ENCODE measurements around the gene ATP2B2. TPM values are rescaled to one million over a fixed set of nuclear protein-coding genes. Genes with fewer than 3 reads are reported as not detected.

Gene ATP2B2
- total RNA-seq, 4 donors from 2014 or later = 0.11 to 0.42 (median 0.15) TPM; not detected in 1

- Histone ChIP-seq H3K9me3 (no peaks in the 10 kb centered on the region), H3K36me3 (no peaks in the 10 kb centered on the region), H3K27ac (no peak overlapping the region), H3K27me3 (no peaks in the 10 kb centered on the region), H3K4me1 (no peaks in the 10 kb centered on the region), H3K4me3 (replicated peaks in 1 of 3) (no peak overlapping the region)
- WGBS, 2 donors = 77 to 78% methylated on average over 7 of the region's 7 CpGs
- no peak for TF ChIP-seq POLR2A (IDR thresholded peaks at IDR 0.05)
- no peak for TF ChIP-seq CTCF (IDR thresholded peaks at IDR 0.05)
- intact Hi-C loops (cut with DNase I) = no loop called here
- DNase-seq = no peak
Measured at GRCh38 chr3:10524270-10524669, 18.9 kb upstream of the ATP2B2 start.

- H3K27me3 ChIP-seq = no peaks in the 10 kb centered on the region
- intact Hi-C loops (cut with DNase I) = no loop called here
- 47 to 70% methylated on average over 5 of the region's 5 CpGs for WGBS, 2 donors
Measured at GRCh38 chr3:10523561-10523960, 18.2 kb upstream of the ATP2B2 start.

GRCh38 chr3:10522646-10523303 is 17.4 kb upstream of the ATP2B2 start:
- TF ChIP-seq POLR2A (IDR thresholded peaks at IDR 0.05) = no peak
- TF ChIP-seq CTCF (IDR thresholded peaks at IDR 0.05) = no peak
- Histone ChIP-seq H3K27me3 (no peaks in the 10 kb centered on the region), H3K27ac (no peak overlapping the region), H3K9me3 (no peaks in the 10 kb centered on the region), H3K4me3 (replicated peaks in 1 of 3) (no peak overlapping the region), H3K36me3 (no peaks in the 10 kb centered on the region), H3K4me1 (no peaks in the 10 kb centered on the region)
- 63 to 68% methylated on average over 2 to 3 of the region's 3 CpGs for WGBS, 2 donors
- intact Hi-C loops (cut with DNase I) = no loop called here
- no peak for DNase-seq

More at GRCh38 chr3:10523561-10523960, 18.2 kb upstream of the ATP2B2 start:
- no peak for DNase-seq
- Histone ChIP-seq H3K27ac (no peak overlapping the region), H3K4me3 (replicated peaks in 1 of 3) (no peak overlapping the region), H3K36me3 (no peaks in the 10 kb centered on the region), H3K9me3 (no peaks in the 10 kb centered on the region), H3K4me1 (no peaks in the 10 kb centered on the region)
- TF ChIP-seq POLR2A (IDR thresholded peaks at IDR 0.05) (no peak), CTCF (IDR thresholded peaks at IDR 0.05) (no peak)

GRCh38 chr3:10521772-10522441 is 16.5 kb upstream of the ATP2B2 start:
- H3K4me3 ChIP-seq (replicated peaks in 1 of 3) = no peak overlapping the region
- intact Hi-C loops (cut with DNase I) = no loop called here
- no peak for DNase-seq
- H3K9me3 ChIP-seq = no peaks in the 10 kb centered on the region
- no peaks in the 10 kb centered on the region for H3K36me3 ChIP-seq
- TF ChIP-seq CTCF (IDR thresholded peaks at IDR 0.05) = no peak
- TF ChIP-seq POLR2A (IDR thresholded peaks at IDR 0.05) = no peak
- WGBS, 2 donors = 66 to 70% methylated on average over 6 of the region's 6 CpGs
- H3K27ac ChIP-seq = no peak overlapping the region
- no peaks in the 10 kb centered on the region for H3K27me3 ChIP-seq
- H3K4me1 ChIP-seq = no peaks in the 10 kb centered on the region

GRCh38 chr3:10520072-10520471 is 14.7 kb upstream of the ATP2B2 start:
- TF ChIP-seq POLR2A (IDR thresholded peaks at IDR 0.05) (no peak), CTCF (IDR thresholded peaks at IDR 0.05) (no peak)
- no peaks in the 10 kb centered on the region for H3K36me3 ChIP-seq
- no peak for DNase-seq
- H3K9me3 ChIP-seq = no peaks in the 10 kb centered on the region
- 61 to 81% methylated on average over 4 of the region's 4 CpGs for WGBS, 2 donors
- H3K4me3 ChIP-seq (replicated peaks in 1 of 3) = no peak overlapping the region
- intact Hi-C loops (cut with DNase I) = no loop called here
- no peaks in the 10 kb centered on the region for H3K4me1 ChIP-seq
- no peak overlapping the region for H3K27ac ChIP-seq
- no peaks in the 10 kb centered on the region for H3K27me3 ChIP-seq

All from thyroid gland (tissue), 4 donors.